ENCODE data around the gene PDLIM3. TPM values are rescaled to one million over a fixed set of nuclear protein-coding genes. Genes with fewer than 3 reads are reported as not detected.

PDLIM3 gene
- total and polyA plus RNA-seq, 2 of the 13 experiments (the other 11 are each of a cell fraction or from before 2014, with no cell fraction given), result 5.9 to 14.0 TPM

- TF ChIP-seq ZNF879 (CRISPR knock-in tag; IDR thresholded peaks at IDR 0.05), result no peak
- TF ChIP-seq ZNF777 (CRISPR knock-in tag; IDR thresholded peaks at IDR 0.05), result no peak
- no peak for TF ChIP-seq ZSCAN25 (CRISPR knock-in tag; IDR thresholded peaks at IDR 0.05)
- no peak for TF ChIP-seq ADNP (CRISPR knock-in tag; IDR thresholded peaks at IDR 0.05)
- no peak for TF ChIP-seq NKX3-1 (CRISPR knock-in tag; IDR thresholded peaks at IDR 0.05)
- TF ChIP-seq ZNF17 (CRISPR knock-in tag; IDR thresholded peaks at IDR 0.05), result no peak
Observed at GRCh38 chr4:185570727-185571126, 35.4 kb upstream of the PDLIM3 start (continued).

GRCh38 chr4:185567381-185568376 lies 32.4 kb upstream of the PDLIM3 start:
- H2AFZ ChIP-seq (ENCODE audit: low read length), result peak overlapping the region; percentile 7
- ATAC-seq, result peak; percentile 94
- in situ Hi-C loops (cut with HindIII; ENCODE audit: extremely low pct_ligation_motif_present, low pct_unique_long_range_greater_than_20kb), result no loop called here
- TF ChIP-seq FOXO1 (CRISPR knock-in tag; IDR thresholded peaks at IDR 0.05) (peak; percentile 61; the same call in 1 of the 2 replicates), TEAD2 (CRISPR knock-in tag; IDR thresholded peaks at IDR 0.05) (no peak), ZNF605 (CRISPR knock-in tag; IDR thresholded peaks at IDR 0.05) (0 out of 2 replicates have a peak, but pooled peaks have one; percentile 59), REPIN1 (CRISPR knock-in tag; IDR thresholded peaks at IDR 0.05; ENCODE audit: borderline replicate concordance, low read depth) (no peak), THAP11 (CRISPR knock-in tag; IDR thresholded peaks at IDR 0.05) (peak; percentile 45; the same call in 1 of the 2 replicates), KLF16 (CRISPR knock-in tag; IDR thresholded peaks at IDR 0.05) (peak in 1 of 2 experiments; percentile 47; a peak in 1 of 4 replicates), ZNF567 (CRISPR knock-in tag; IDR thresholded peaks at IDR 0.05; ENCODE audit: borderline replicate concordance) (no peak), ZNF30 (CRISPR knock-in tag; IDR thresholded peaks at IDR 0.05) (no peak), EZH2 (conservative IDR thresholded peaks at IDR 0.05; ENCODE audit: low read depth, low read length) (no peak), FOXP4 (CRISPR knock-in tag; IDR thresholded peaks at IDR 0.05) (peak; percentile 67), TERF1 (CRISPR knock-in tag; IDR thresholded peaks at IDR 0.05) (no peak), RARG (CRISPR knock-in tag; IDR thresholded peaks at IDR 0.05; ENCODE audit: low read depth) (no peak)

More at GRCh38 chr4:185567381-185568376, 32.4 kb upstream of the PDLIM3 start:
- TSS peak; percentile 92 for BruUV-seq (replicated peaks)
- Histone ChIP-seq H3K9ac (ENCODE audit: insufficient read depth, low read depth, low read length) (peak overlapping the region; percentile 83), H3K4me2 (ENCODE audit: low read depth, low read length) (peak overlapping the region; percentile 70), H3K4me3 (replicated peaks in 1 of 3; ENCODE audit: insufficient read depth in 1 of 3, low read depth in 2 of 3, low read length in 3 of 3) (peak overlapping the region in 1 of 3 experiments; percentile 21; a peak in 3 of 6 replicates), H3K27ac (ENCODE audit: extremely low read length, insufficient read depth, low read length) (peak overlapping the region; percentile 97), H3K4me1 (ENCODE audit: insufficient read depth, low read length) (peaks cover 42% of the 10 kb centered on the region), H3K27me3 (ENCODE audit: control insufficient read depth in 1 of 2, insufficient read depth in 2 of 2, low read length in 2 of 2) (no peaks in the 10 kb centered on the region; a peak in 1 of 5 replicates), H4K20me1 (ENCODE audit: insufficient read depth, low read length) (no peaks in the 10 kb centered on the region), H3K79me2 (ENCODE audit: insufficient read depth, low read length) (no peaks in the 10 kb centered on the region), H3K9me3 (ENCODE audit: low read length) (no peaks in the 10 kb centered on the region), H3K36me3 (replicated peaks in 1 of 2; ENCODE audit: control insufficient read depth in 1 of 2, insufficient read depth in 2 of 2, low read length in 2 of 2) (no peaks in the 10 kb centered on the region)
- 48% methylated on average over 21 of the region's 21 CpGs for WGBS (ENCODE audit: low lambda C conversion rate)
- peak; percentile 72 for FAIRE-seq
- DNase-seq (ENCODE audit: low spot score), result peak; percentile 80
- ChIA-PET CTCF (ENCODE audit: low intra/inter-chr PET ratio, low total read pairs) (no interaction called here), POLR2A (interaction anchor here (0.6 to 2.0 kb wide), 10 partner anchors 8 to 698 kb away, joined by 3 to 9 read pairs (median 4); partner anchors contain the start of genes ANKRD37 and F11)
- intact Hi-C loops (cut with micrococcal nuclease; ENCODE audit: unreplicated experiment), result loop anchor here (5.0 kb wide), 1 partner anchor 65 kb away; no protein-coding TSS in a partner anchor
